Measurements from ENCODE around the gene NFYA.

The NFYA gene

DNA sequence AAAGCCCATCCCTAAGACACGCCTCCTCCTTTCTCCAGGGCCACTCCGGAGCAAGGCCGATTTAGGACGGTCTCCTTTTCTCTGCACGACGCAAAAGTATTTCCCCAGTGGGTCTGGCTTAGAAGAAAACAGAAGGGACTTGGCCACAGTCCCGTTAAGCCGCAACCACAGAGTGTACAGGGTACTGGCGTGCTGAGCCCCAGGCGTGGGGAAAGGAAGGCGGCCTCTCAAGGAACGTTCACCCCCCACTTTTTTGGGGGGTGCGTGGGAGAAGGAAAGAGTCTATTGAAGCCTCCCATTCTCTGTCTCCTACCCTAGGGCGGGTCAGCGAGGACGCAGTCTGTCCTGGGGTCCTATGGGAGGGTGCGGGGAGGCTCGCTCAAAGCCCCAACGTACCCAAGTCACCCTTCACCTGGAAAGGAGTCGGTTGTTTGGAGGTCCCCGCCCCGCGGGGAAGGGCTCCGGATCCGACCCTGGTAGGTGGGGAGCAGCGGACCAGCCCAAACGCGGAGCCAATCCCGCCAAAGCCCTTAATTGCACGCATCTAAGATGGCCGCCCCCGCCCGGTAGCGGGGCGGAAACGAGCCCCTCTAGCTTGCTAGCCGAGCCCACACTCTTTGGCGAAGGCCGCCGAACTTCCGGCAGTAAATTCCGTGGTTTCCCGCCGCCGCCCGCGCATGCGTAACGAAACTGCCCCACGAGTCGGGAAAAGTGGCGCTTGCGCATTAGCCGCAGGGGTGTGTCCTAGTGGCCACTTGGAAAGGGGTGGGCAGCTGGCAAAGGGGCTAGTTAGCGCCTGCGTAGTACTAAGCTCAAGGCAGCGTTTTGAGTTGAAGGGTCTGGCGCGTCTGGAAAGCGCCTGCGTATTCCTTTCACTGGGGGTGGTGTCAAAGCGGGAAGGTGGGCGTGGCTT lies 595 bp upstream of the NFYA start, which contains the start of gene OARD1:
Gene OARD1, minus strand, starts transcription at position 434 of the 913 bp plus-strand sequence. CDS start 722 bp downstream, outside the sequence.
- intact Hi-C loops (cut with micrococcal nuclease) = loop anchor here (5.0 kb wide), 2 partner anchors 215 to 245 kb away; partner anchors contain the start of gene TREM1
- Mint-ChIP-seq H3K36me3 (ENCODE audit: low read depth) (peaks cover 59% of the 10 kb centered on the region), H3K4me3 (peak within 1 kb of the TSS; percentile 87), H3K27me3 (no peaks in the 10 kb centered on the region), H3K27ac (peak within 1 kb of the TSS; percentile 99), H3K9me3 (no peaks in the 10 kb centered on the region), H3K4me1 (ENCODE audit: low read depth) (peaks cover 37% of the 10 kb centered on the region)

DNA sequence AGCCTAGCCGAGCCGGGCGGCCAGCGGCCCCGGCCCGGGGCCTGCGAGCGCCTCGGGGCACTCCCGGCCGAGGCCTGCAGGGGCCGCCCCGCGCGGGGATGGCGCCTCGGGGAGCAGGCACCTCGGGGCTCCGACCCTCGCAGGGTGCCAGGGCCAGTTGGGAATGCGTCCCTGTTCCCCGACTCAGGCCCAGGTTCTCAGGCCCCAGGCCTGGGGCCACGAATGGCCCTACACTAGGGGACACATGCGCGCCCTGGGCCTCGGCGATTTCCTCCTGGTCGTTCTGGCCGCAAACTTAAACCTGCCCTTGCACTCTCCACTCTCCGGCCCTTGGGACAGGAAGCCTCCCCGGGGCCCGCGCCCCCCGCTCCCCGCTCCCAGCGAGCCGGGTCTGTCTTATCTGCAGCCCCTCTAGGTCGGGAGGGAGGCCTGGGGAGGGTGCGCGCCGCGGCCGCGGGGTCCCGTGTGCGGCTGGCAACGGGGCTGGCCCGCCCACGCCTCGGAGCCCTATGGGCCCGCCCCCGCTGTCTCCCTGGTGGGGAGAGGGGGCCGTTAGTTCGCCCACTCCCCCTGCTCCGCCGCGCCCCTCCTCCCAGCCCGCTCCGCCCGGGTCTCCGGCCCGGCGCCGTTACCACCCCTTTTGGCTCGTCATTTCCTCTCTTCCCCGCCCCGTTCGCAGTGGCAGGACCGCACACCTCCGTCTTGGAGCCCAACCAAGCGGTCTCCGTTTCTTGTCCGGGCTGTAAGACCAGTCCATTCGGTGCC lies 611 bp downstream of the NFYA start:
- Mint-ChIP-seq H3K27me3 (no peaks in the 10 kb centered on the region), H3K36me3 (ENCODE audit: low read depth) (peaks cover 47% of the 10 kb centered on the region), H3K4me1 (ENCODE audit: low read depth) (peaks cover 37% of the 10 kb centered on the region)

DNA sequence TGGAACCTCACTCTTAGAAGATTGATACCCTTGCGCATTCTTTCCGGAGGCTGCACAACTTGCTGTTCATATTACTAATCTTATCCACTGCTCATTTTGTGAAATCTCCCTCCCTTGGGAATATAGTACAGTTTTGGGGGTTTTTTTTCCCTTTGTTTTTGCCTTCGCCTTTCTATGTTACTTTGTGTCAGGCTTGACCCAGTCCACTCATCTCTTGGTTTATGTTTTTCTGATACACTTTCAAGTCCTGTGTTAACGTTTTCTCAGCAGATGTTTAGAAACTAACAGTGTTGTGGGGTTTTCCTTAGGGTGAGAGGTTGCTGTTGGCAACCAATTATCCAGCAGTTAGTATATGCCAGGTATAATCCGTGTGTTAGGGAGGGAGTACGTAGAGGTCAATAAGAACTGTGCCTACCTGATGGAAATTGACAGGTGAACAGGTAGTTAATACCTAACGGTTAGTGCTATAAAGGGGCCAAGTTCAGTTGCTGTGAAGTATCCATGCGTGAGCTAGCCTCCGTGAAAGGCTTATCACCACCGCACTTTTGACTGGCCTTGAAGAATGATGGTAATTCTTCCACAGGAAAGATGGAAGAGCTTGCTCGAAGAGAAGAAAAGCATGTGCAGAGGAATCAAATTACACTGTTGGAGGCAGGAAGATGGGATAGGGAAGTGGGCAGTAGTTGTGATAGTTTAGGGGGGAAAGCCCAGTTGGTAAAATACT lies 1.4 kb downstream of the NFYA start:
- peak overlapping the region; percentile 99 for H3K27ac Mint-ChIP-seq
- no peaks in the 10 kb centered on the region for H3K9me3 Mint-ChIP-seq
- H3K4me1 Mint-ChIP-seq (ENCODE audit: low read depth) = peaks cover 37% of the 10 kb centered on the region
- intact Hi-C loops (cut with micrococcal nuclease) = loop anchor here (1.0 to 5.0 kb wide), 3 partner anchors 108 to 243 kb away; partner anchors contain the start of gene TREM1
- peaks cover 44% of the 10 kb centered on the region for H3K36me3 Mint-ChIP-seq (ENCODE audit: low read depth)
- H3K27me3 Mint-ChIP-seq = no peaks in the 10 kb centered on the region
- H3K4me3 Mint-ChIP-seq = peak overlapping the region; percentile 96

More for the DNA sequence above, 611 bp downstream of the NFYA start:
- intact Hi-C loops (cut with micrococcal nuclease) = loop anchor here (5.0 kb wide), 2 partner anchors 214 to 244 kb away; partner anchors contain the start of gene TREM1
- Mint-ChIP-seq H3K9me3 (no peaks in the 10 kb centered on the region), H3K27ac (peak overlapping the region; percentile 99), H3K4me3 (peak overlapping the region; percentile 96)

DNA sequence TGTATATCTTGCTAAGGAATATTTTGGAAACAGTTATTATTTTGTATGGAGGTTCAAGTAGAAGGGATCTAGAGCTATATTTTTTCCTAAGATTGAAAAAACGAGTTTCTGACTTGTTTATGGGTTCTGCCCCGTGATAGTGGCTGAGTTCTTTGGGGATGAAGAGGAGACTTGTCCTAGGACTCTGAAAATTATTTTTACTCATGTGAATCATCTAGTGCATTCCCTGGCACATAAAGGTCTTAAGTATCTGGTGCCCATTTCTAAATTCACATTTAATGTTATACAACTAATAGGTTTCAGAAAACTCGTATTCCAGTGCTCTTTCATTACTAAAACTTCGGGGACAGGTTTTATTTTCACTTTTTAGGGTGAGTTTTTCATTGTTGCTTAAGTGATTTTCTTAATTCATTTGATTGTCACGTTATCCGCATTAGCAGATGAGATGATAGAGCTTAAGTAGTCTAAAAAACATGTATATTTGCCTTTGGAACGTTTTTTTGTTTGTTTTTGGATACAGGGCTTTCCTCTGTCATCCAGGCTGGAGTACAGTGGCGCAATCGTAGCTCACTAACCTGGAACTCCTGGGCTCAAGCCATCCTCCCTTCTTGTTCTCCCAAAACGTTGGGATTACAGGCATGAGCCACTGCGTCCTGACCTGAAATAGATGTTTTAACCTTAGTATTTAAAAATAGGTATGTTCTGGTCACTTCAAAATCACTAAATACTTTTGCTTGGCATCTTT lies 2.1 kb downstream of the NFYA start:
- peaks cover 44% of the 10 kb centered on the region for H3K36me3 Mint-ChIP-seq (ENCODE audit: low read depth)
- H3K4me1 Mint-ChIP-seq (ENCODE audit: low read depth) = peaks cover 37% of the 10 kb centered on the region
- H3K27ac Mint-ChIP-seq = peak overlapping the region; percentile 99
- H3K4me3 Mint-ChIP-seq = peak overlapping the region; percentile 96
- no peaks in the 10 kb centered on the region for H3K9me3 Mint-ChIP-seq
- no peaks in the 10 kb centered on the region for H3K27me3 Mint-ChIP-seq
- intact Hi-C loops (cut with micrococcal nuclease) = loop anchor here (1.0 to 5.0 kb wide), 3 partner anchors 107 to 242 kb away; partner anchors contain the start of gene TREM1

DNA sequence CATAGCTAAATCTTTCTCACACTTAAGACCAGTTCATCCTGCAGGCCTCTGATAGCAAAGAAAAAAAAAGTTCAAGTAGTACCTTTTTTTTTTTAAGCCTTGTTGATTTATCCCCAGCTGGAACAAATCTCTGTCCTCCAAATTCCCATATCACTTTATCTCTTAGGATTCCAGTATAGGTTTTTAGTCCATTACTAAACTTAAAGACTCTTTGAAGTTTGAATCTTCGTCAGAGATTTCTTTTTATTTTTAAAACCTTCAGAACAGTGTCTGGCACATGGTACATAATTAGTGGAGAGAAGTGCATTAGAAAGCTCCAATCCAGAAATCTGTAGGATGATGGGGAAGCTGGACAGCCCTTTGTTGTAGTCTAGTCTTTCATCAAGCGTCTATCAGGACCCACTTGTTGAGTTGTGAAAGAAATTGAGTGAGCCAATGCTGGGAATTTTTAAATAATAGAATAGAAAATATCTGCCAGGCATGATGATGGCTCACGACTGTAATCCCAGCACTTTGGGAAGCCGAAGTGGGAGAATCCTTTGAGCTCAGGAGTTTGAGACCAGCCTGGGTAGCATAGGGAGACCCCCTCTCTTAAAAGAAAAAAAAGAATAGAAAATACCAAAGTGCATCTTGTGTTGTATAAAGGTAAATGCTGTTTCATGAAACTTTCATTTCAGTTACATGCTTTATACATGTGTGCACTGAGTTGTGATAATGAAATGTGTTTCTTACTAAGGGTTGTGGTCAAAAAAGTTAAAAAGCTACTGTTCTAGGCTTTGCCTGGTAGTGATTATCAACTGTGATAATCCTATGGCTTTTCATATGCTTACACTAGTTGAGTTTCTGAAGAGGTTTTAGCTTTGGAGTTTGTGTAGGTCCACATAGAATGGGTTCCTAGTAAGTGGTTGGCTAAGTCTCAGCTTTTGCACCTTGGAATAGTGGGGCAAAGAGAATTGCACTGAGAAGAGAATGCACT lies 3.2 kb downstream of the NFYA start:
- Mint-ChIP-seq H3K27ac (peak overlapping the region; percentile 15), H3K27me3 (no peaks in the 10 kb centered on the region), H3K4me1 (ENCODE audit: low read depth) (peaks cover 38% of the 10 kb centered on the region), H3K4me3 (no peak overlapping the region), H3K36me3 (ENCODE audit: low read depth) (peaks cover 48% of the 10 kb centered on the region), H3K9me3 (no peaks in the 10 kb centered on the region)
- intact Hi-C loops (cut with micrococcal nuclease) = no loop called here

DNA sequence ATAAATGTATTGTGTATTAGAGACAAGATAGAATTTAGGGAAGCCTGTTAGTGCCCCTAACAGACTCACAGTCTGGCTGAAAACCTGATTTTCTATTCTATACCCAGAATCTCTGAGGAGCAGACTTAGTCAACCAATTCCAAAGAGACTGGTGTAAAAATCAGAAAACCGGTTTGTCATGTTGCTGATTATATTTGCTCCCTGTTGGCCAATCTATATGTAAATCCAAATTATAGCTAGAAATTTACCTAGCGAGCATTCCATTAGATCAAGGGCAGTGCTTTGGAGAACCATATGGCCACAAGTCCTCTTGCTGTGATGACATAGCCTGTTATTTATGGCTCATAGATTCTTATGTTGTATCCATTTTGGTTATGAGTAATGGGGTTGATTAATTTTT lies 4.8 kb downstream of the NFYA start:
- intact Hi-C loops (cut with micrococcal nuclease) = no loop called here
- Mint-ChIP-seq H3K4me3 (no peak overlapping the region), H3K9me3 (no peaks in the 10 kb centered on the region), H3K36me3 (ENCODE audit: low read depth) (peaks cover 53% of the 10 kb centered on the region), H3K27ac (no peak overlapping the region), H3K4me1 (ENCODE audit: low read depth) (peaks cover 38% of the 10 kb centered on the region), H3K27me3 (no peaks in the 10 kb centered on the region)

DNA sequence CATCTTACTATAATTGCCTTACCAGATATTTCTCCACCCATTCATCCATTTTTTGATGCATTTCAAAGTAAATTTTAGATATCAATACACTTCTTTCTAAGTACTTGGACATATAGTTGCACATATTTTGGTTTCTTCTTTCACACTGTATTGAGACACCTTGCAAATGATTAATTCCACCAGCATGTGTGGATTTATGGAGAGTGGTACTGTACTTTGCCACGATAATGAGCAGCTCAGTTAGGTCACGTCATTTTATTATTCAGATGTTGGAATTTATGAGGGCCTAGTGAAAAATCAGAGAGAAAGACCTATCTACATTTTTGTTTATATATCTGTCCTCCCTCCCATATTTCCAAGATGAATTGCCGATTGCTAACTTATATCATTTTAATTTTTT lies 5.3 kb downstream of the NFYA start:
- peaks cover 38% of the 10 kb centered on the region for H3K4me1 Mint-ChIP-seq (ENCODE audit: low read depth)
- intact Hi-C loops (cut with micrococcal nuclease) = no loop called here
- H3K36me3 Mint-ChIP-seq (ENCODE audit: low read depth) = peaks cover 57% of the 10 kb centered on the region
- H3K27me3 Mint-ChIP-seq = no peaks in the 10 kb centered on the region
- H3K4me3 Mint-ChIP-seq = no peak overlapping the region
- H3K27ac Mint-ChIP-seq = no peak overlapping the region
- no peaks in the 10 kb centered on the region for H3K9me3 Mint-ChIP-seq

DNA sequence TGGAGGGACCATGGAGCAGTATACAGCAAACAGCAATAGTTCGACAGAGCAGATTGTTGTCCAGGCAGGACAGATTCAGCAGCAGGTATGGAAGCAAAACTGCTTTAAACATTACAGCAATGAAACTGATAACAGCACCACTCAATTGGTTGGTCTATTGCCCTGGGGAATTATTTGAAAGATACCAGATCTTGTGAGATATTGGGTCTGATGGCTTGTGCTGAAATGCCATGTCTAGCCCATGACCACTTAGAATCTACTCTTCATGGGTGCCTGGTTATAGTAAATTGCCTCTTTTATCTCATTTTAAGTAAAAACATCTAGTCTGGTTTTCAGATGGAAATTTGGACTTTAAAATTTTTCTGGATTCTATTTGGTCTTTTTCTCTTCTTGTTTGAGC lies 6.3 kb downstream of the NFYA start:
- H3K27ac Mint-ChIP-seq = no peak overlapping the region
- intact Hi-C loops (cut with micrococcal nuclease) = no loop called here
- H3K4me1 Mint-ChIP-seq (ENCODE audit: low read depth) = peaks cover 33% of the 10 kb centered on the region
- H3K9me3 Mint-ChIP-seq = no peaks in the 10 kb centered on the region
- no peak overlapping the region for H3K4me3 Mint-ChIP-seq
- H3K36me3 Mint-ChIP-seq (ENCODE audit: low read depth) = peaks cover 60% of the 10 kb centered on the region
- no peaks in the 10 kb centered on the region for H3K27me3 Mint-ChIP-seq

DNA sequence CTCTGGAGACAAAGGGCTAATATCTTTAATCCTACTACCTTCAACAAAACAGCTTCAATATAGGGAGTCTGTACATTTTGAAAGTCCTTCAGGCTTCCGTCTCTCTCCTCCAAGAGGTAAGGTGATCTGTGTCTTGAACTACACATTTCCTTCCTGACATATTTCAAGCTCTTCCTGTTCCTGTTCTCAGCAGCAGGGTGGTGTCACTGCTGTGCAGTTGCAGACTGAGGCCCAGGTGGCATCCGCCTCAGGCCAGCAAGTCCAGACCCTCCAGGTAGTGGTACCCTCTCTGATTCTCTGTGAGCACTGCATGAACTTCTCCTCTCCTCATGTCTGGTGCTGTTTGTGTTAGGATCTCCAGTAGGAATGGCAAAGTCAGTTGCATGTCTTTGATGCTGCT lies 7.8 kb downstream of the NFYA start:
- Mint-ChIP-seq H3K27ac (no peak overlapping the region), H3K36me3 (ENCODE audit: low read depth) (peaks cover 69% of the 10 kb centered on the region), H3K4me3 (no peak overlapping the region), H3K9me3 (no peaks in the 10 kb centered on the region), H3K27me3 (no peaks in the 10 kb centered on the region), H3K4me1 (ENCODE audit: low read depth) (peaks cover 18% of the 10 kb centered on the region)
- intact Hi-C loops (cut with micrococcal nuclease) = no loop called here

DNA sequence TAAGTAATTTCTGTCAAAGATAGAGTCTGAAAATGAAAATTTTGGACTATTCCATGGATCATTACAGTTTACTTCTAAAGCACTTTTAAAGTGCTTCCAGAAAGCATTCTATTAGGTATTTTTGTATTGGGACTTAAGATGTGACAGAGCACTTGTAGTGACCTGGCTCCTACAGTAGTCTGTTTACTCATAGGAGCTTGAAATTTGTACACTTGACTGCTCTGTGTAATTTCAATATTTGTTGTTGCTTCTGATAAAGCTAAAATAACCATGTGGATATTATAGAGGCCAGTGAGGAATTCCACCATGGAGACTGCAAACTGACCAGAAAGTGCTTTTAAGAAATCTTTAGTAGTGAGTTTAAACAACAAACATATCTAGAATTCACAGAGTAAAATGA lies 10.3 kb downstream of the NFYA start:
- Mint-ChIP-seq H3K27me3 (no peaks in the 10 kb centered on the region), H3K4me1 (ENCODE audit: low read depth) (peaks cover 9% of the 10 kb centered on the region), H3K9me3 (no peaks in the 10 kb centered on the region), H3K27ac (no peak overlapping the region), H3K4me3 (no peak overlapping the region), H3K36me3 (ENCODE audit: low read depth) (peaks cover 77% of the 10 kb centered on the region)
- intact Hi-C loops (cut with micrococcal nuclease) = no loop called here

DNA sequence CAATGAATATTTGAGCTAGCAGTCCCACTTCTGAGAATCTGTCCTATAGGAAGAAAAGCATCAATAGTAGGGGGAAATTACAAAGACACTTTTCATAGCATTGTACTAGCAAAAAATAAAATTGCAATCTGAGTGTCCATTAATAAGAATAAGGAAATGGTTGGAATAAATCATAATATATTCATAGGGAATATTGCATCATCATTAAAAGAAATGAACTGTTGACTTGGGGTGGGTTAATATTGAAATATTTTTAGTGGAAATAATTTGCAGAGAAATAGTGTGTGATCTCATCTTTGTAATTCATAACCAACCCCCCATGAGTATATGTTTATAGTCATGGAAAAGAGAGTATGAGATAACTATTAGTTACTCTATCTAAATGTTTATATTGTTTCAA lies 12.4 kb downstream of the NFYA start:
- Mint-ChIP-seq H3K36me3 (ENCODE audit: low read depth) (peaks cover 81% of the 10 kb centered on the region), H3K9me3 (no peaks in the 10 kb centered on the region), H3K27me3 (no peaks in the 10 kb centered on the region), H3K27ac (no peak overlapping the region), H3K4me3 (no peak overlapping the region), H3K4me1 (ENCODE audit: low read depth) (peaks cover 7% of the 10 kb centered on the region)
- intact Hi-C loops (cut with micrococcal nuclease) = no loop called here

DNA sequence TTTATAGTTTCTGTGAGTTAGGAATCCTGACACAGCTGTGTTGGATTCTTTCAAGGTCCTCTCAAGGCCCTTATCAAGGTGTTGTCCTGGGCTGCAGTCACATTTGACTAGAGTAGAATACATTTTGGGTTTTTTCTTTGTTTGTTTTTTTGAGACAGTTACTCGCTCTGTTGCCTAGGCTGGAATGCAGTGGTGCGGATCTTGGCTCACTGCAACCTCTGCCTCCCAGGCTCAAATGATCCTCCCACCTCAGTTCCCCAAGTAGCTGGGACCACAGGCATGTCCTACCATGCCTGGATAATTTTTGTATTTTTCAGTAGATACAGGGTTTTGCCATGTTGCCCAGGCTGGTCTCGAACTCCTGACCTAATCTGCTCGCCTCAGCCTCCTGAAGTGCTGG lies 15.7 kb downstream of the NFYA start:
- H3K36me3 Mint-ChIP-seq (ENCODE audit: low read depth) = peaks cover 81% of the 10 kb centered on the region
- no peaks in the 10 kb centered on the region for H3K4me1 Mint-ChIP-seq (ENCODE audit: low read depth)
- intact Hi-C loops (cut with micrococcal nuclease) = no loop called here
- H3K9me3 Mint-ChIP-seq = no peaks in the 10 kb centered on the region
- H3K27me3 Mint-ChIP-seq = no peaks in the 10 kb centered on the region
- no peak overlapping the region for H3K4me3 Mint-ChIP-seq
- H3K27ac Mint-ChIP-seq = no peak overlapping the region
